ENCODE measurements around the gene DIRAS2. TPM values are rescaled to one million over a fixed set of nuclear protein-coding genes. Genes with fewer than 3 reads are reported as not detected.
"Not testable (repeated sequence)": the region's sequence is repeated elsewhere in the genome, so short reads cannot be mapped to it uniquely, and the experiment has no call there.

Gene DIRAS2
- total RNA-seq, 2 experiments from 2014 or later = not detected

GRCh38 chr9:90658783-90659182, 16.2 kb upstream of the DIRAS2 start:
- ChIA-PET CTCF (no interaction called here), POLR2A (no interaction called here)
- H3K4me3 ChIP-seq (ENCODE audit: low read length) = no peak overlapping the region
- no peak overlapping the region for H3K27ac ChIP-seq (ENCODE audit: low read depth in 1 of 2, low read length in 2 of 2)
- no peaks in the 10 kb centered on the region for H3K36me3 Mint-ChIP-seq (ENCODE audit: low read depth)
- intact Hi-C loops (cut with DNase I, micrococcal nuclease) = no loop called here
- H3K27me3 ChIP-seq (ENCODE audit: control insufficient read depth in 1 of 2, insufficient read depth in 2 of 2, low read length in 2 of 2) = no peaks in the 10 kb centered on the region
- H3K4me3 Mint-ChIP-seq = no peak overlapping the region
- no peak for TF ChIP-seq CTCF (IDR thresholded peaks at IDR 0.05)
- peaks cover 7% of the 10 kb centered on the region for H3K9me3 Mint-ChIP-seq
- no peak overlapping the region for H3K27ac Mint-ChIP-seq
- ATAC-seq (ENCODE audit: poor library complexity) (no peak), DNase-seq (no peak)
- peaks cover 29% of the 10 kb centered on the region for H3K27me3 Mint-ChIP-seq
- H3K9me3 ChIP-seq (ENCODE audit: control insufficient read depth in 1 of 2, insufficient read depth in 1 of 2, low read length in 2 of 2) = no peaks in the 10 kb centered on the region
- H3K4me1 Mint-ChIP-seq (ENCODE audit: low read depth) = no peaks in the 10 kb centered on the region
- H3K4me1 ChIP-seq (ENCODE audit: insufficient read depth, low read length) = no peaks in the 10 kb centered on the region
- H3K36me3 ChIP-seq (ENCODE audit: insufficient read depth, low read length) = no peaks in the 10 kb centered on the region

- Histone ChIP-seq H3K9me3 (ENCODE audit: control insufficient read depth in 1 of 2, insufficient read depth in 1 of 2, low read length in 2 of 2) (no peaks in the 10 kb centered on the region), H3K4me3 (ENCODE audit: low read length) (no peak overlapping the region), H3K27ac (ENCODE audit: low read depth in 1 of 2, low read length in 2 of 2) (no peak overlapping the region), H3K27me3 (ENCODE audit: control insufficient read depth in 1 of 2, insufficient read depth in 2 of 2, low read length in 2 of 2) (no peaks in the 10 kb centered on the region), H3K36me3 (ENCODE audit: insufficient read depth, low read length) (no peaks in the 10 kb centered on the region), H3K4me1 (ENCODE audit: insufficient read depth, low read length) (no peaks in the 10 kb centered on the region)
- CTCF ChIA-PET = no interaction called here
- Mint-ChIP-seq H3K36me3 (ENCODE audit: low read depth) (no peaks in the 10 kb centered on the region), H3K4me1 (ENCODE audit: low read depth) (no peaks in the 10 kb centered on the region), H3K27ac (no peak overlapping the region), H3K4me3 (no peak overlapping the region), H3K27me3 (peaks cover 23% of the 10 kb centered on the region), H3K9me3 (peaks cover 7% of the 10 kb centered on the region)
- DNase-seq (no peak), ATAC-seq (ENCODE audit: poor library complexity) (no peak)
- intact Hi-C loops (cut with DNase I, micrococcal nuclease) = no loop called here
- POLR2A ChIA-PET = no interaction called here
- TF ChIP-seq CTCF (IDR thresholded peaks at IDR 0.05) = no peak
Observed at GRCh38 chr9:90658181-90658580, 15.6 kb upstream of the DIRAS2 start.

GRCh38 chr9:90656876-90657275, 14.3 kb upstream of the DIRAS2 start:
- H3K36me3 ChIP-seq (ENCODE audit: insufficient read depth, low read length); CTCF ChIA-PET; H3K36me3 Mint-ChIP-seq (ENCODE audit: low read depth); H3K4me3 Mint-ChIP-seq; DNase-seq; H3K27me3 ChIP-seq (ENCODE audit: control insufficient read depth in 1 of 2, insufficient read depth in 2 of 2, low read length in 2 of 2); H3K4me1 ChIP-seq (ENCODE audit: insufficient read depth, low read length); ATAC-seq (ENCODE audit: poor library complexity); H3K27ac ChIP-seq (ENCODE audit: low read depth in 1 of 2, low read length in 2 of 2); H3K27ac Mint-ChIP-seq; intact Hi-C loops (cut with DNase I, micrococcal nuclease); H3K4me3 ChIP-seq (ENCODE audit: low read length); H3K4me1 Mint-ChIP-seq (ENCODE audit: low read depth); H3K9me3 Mint-ChIP-seq; H3K9me3 ChIP-seq (ENCODE audit: control insufficient read depth in 1 of 2, insufficient read depth in 1 of 2, low read length in 2 of 2); POLR2A ChIA-PET: not testable (repeated sequence)
- H3K27me3 Mint-ChIP-seq = peaks cover 10% of the 10 kb centered on the region

GRCh38 chr9:90651246-90651645, 8.6 kb upstream of the DIRAS2 start:
- ChIA-PET POLR2A (no interaction called here), CTCF (no interaction called here)
- H3K27me3 ChIP-seq (ENCODE audit: control insufficient read depth in 1 of 2, insufficient read depth in 2 of 2, low read length in 2 of 2) = peaks cover 6 to 8% of the 10 kb centered on the region in 2 experiments
- no peaks in the 10 kb centered on the region for H3K4me1 ChIP-seq (ENCODE audit: insufficient read depth, low read length)
- intact Hi-C loops (cut with DNase I, micrococcal nuclease) = no loop called here
- no peak overlapping the region for H3K27ac ChIP-seq (ENCODE audit: low read depth in 1 of 2, low read length in 2 of 2)
- H3K4me3 ChIP-seq (ENCODE audit: low read length) = no peak overlapping the region
- Mint-ChIP-seq H3K36me3 (ENCODE audit: low read depth) (no peaks in the 10 kb centered on the region), H3K27me3 (peaks cover 22% of the 10 kb centered on the region), H3K4me1 (ENCODE audit: low read depth) (no peaks in the 10 kb centered on the region), H3K27ac (no peak overlapping the region), H3K4me3 (no peak overlapping the region), H3K9me3 (peaks cover 14% of the 10 kb centered on the region)
- ATAC-seq (ENCODE audit: poor library complexity) = no peak
- no peak for DNase-seq
- peaks cover 0 to 22% of the 10 kb centered on the region in 2 experiments for H3K9me3 ChIP-seq (ENCODE audit: control insufficient read depth in 1 of 2, insufficient read depth in 1 of 2, low read length in 2 of 2)
- H3K36me3 ChIP-seq (ENCODE audit: insufficient read depth, low read length) = no peaks in the 10 kb centered on the region
- TF ChIP-seq CTCF (IDR thresholded peaks at IDR 0.05) = no peak
